ENCODE results near the gene ABCG1.
A peak's percentile ranks its signal among the peaks of the same experiment; 100 is the strongest.

Gene ABCG1

GRCh38 chr21:42232176-42232825 is 13.4 kb downstream of the ABCG1 start:
- DNase-seq (ENCODE audit: low read depth in 2 of 2): no peak

- peak; percentile 50 to 60 for DNase-seq (ENCODE audit: low read depth in 2 of 2)
Measured at GRCh38 chr21:42233067-42233961, 14.4 kb downstream of the ABCG1 start.

GRCh38 chr21:42234041-42234440 is 15.1 kb downstream of the ABCG1 start:
- DNase-seq (ENCODE audit: low read depth in 2 of 2): no peak

- DNase-seq (ENCODE audit: low read depth in 2 of 2): peak; percentile 58 to 70
Measured at GRCh38 chr21:42234464-42235241, 15.7 kb downstream of the ABCG1 start.

GRCh38 chr21:42235593-42235992 is 16.7 kb downstream of the ABCG1 start:
- no peak for DNase-seq (ENCODE audit: low read depth in 2 of 2)

GRCh38 chr21:42236014-42236413 is 17.1 kb downstream of the ABCG1 start:
- DNase-seq (ENCODE audit: low read depth in 2 of 2): no peak

GRCh38 chr21:42236693-42237092 is 17.8 kb downstream of the ABCG1 start:
- no peak for DNase-seq (ENCODE audit: low read depth in 2 of 2)

- DNase-seq (ENCODE audit: low read depth in 2 of 2): no peak
Measured at GRCh38 chr21:42237161-42237560, 18.2 kb downstream of the ABCG1 start.

- no peak for DNase-seq (ENCODE audit: low read depth in 2 of 2)
Measured at GRCh38 chr21:42237577-42237976, 18.6 kb downstream of the ABCG1 start.

- DNase-seq (ENCODE audit: low read depth in 2 of 2): no peak
Measured at GRCh38 chr21:42238185-42238934, 19.4 kb downstream of the ABCG1 start.

- no peak for DNase-seq (ENCODE audit: low read depth in 2 of 2)
Measured at GRCh38 chr21:42239556-42239955, 20.6 kb downstream of the ABCG1 start.

- DNase-seq (ENCODE audit: low read depth in 2 of 2): no peak
Measured at GRCh38 chr21:42239973-42240372, 21.0 kb downstream of the ABCG1 start.

GRCh38 chr21:42242611-42243010 is 23.7 kb downstream of the ABCG1 start:
- no peak for DNase-seq (ENCODE audit: low read depth in 2 of 2)

GRCh38 chr21:42243026-42243425 is 24.1 kb downstream of the ABCG1 start:
- DNase-seq (ENCODE audit: low read depth in 2 of 2): no peak

GRCh38 chr21:42245331-42246193 is 26.6 kb downstream of the ABCG1 start:
- no peak for DNase-seq (ENCODE audit: low read depth in 2 of 2)

GRCh38 chr21:42247716-42248115 is 28.8 kb downstream of the ABCG1 start:
- DNase-seq (ENCODE audit: low read depth in 2 of 2): no peak

- DNase-seq (ENCODE audit: low read depth in 2 of 2): no peak
Measured at GRCh38 chr21:42248241-42248640, 29.3 kb downstream of the ABCG1 start.

GRCh38 chr21:42248783-42249597 is 30.1 kb downstream of the ABCG1 start:
- DNase-seq (ENCODE audit: low read depth in 2 of 2): no peak

Measured in activated CD4-positive, alpha-beta T cell treated with anti-CD3 and anti-CD28 coated beads for 24 hours (primary cell).